Endometrial microvascular endothelial cells (primary cell): Measurements from ENCODE around the gene KLHL36. TPM values are rescaled to one million over a fixed set of nuclear protein-coding genes. Genes with fewer than 3 reads are reported as not detected.

Experiments used
- total RNA-seq: library from RNA; depleted of rRNA; stranded (reverse); fragments of >200 nt; gene quantifications from one replicate; pipeline ENCODE4 v1.2.3, GENCODE V29; 2015; ENCODE audit errors: inconsistent ontology term

KLHL36 gene
- total RNA-seq, 1 donor from 2014 or later = 38.7 TPM

Other genes starting within 250 kb of the KLHL36 start
- gene MEAK7, start 143.9 kb upstream of the KLHL36 start, total RNA-seq = 26.3 TPM
- gene COTL1, start 30.4 kb upstream of the KLHL36 start, total RNA-seq = 196 TPM
- 92.3 TPM for gene USP10, start 51.5 kb downstream of the KLHL36 start, total RNA-seq
- gene CRISPLD2, start 171.5 kb downstream of the KLHL36 start, total RNA-seq = 8.6 TPM